Breast epithelium (tissue), 4 donors: ENCODE measurements around the gene LCE1E. TPM values are rescaled to one million over a fixed set of nuclear protein-coding genes. Genes with fewer than 3 reads are reported as not detected.

Experiments used
- DNase-seq, 2 donors: peaks; one replicate each; pipeline ENCODE4 v3.0.0-alpha.2; 2019; ENCODE audit warnings: low spot score in 2 of 2
- H3K27ac ChIP-seq, 2 donors: fragments of 200-600 bp; sonication (generic) in 1 of 2; one replicate each; pipeline ENCODE4 v1.5.1; 2016 to 2019; ENCODE audit warnings: mild to moderate bottlenecking in 1 of 2
- H3K27me3 ChIP-seq, 2 donors: fragments of 200-600 bp; sonication (generic) in 1 of 2; one replicate each; pipeline versions ENCODE4 v1.5.1 to v1.6.0; 2017 to 2019; ENCODE audit warnings: control low read depth in 1 of 2, mild to moderate bottlenecking in 1 of 2
- H3K36me3 ChIP-seq: fragments of 200-600 bp; one replicate; pipeline ENCODE4 v1.5.1; 2019
- H3K4me1 ChIP-seq, 2 donors: fragments of 200-600 bp; sonication (generic); one replicate each; pipeline ENCODE4 v1.5.1; 2016 to 2019; ENCODE audit warnings: control low read depth in 1 of 2
- H3K4me3 ChIP-seq, 3 donors: fragments of 200-600 bp; sonication (generic); 1 replicate in 2 of 3; 2 replicates in 1 of 3; pipeline ENCODE4 v1.5.1; 2016 to 2019; ENCODE audit warnings: mild to moderate bottlenecking in 3 of 3, moderate library complexity in 2 of 3
- H3K9me3 ChIP-seq, 2 donors: fragments of 200-600 bp; sonication (generic) in 1 of 2; one replicate each; pipeline ENCODE4 v1.5.1; 2016 to 2019; ENCODE audit warnings: control low read depth in 1 of 2
- POLR2A ChIP-seq: fragments of 450-650 bp; IDR thresholded peaks from one replicate; pipeline ENCODE4 v1.6.1; 2016; ENCODE audit warnings: antibody characterized with exemption, mild to moderate bottlenecking, moderate library complexity
- POLR2AphosphoS5 ChIP-seq, 3 donors: sonication (generic); formaldehyde crosslinking; IDR thresholded peaks; one replicate each; pipeline ENCODE4 v1.6.1; 2017; ENCODE audit warnings: antibody characterized with exemption in 3 of 3
- intact Hi-C: fragments of 100-400 bp; cut with DNase I; formaldehyde crosslinking; loops from one replicate; pipeline ENCODE4 v1.15.1; 2023; ENCODE audit warnings: low total_unique reads
- total RNA-seq, 3 donors: library from RNA; depleted of rRNA; stranded (reverse); fragments of >200 nt; gene quantifications; one replicate each; pipeline ENCODE4 v1.1.0, GENCODE V29; 2016
- TF ChIP-seq, protein P1 (sequence below), 3 donors: fragments of 450-650 bp; IDR thresholded peaks; one replicate each; pipeline ENCODE4 v1.5.1; 2016 to 2017; ENCODE audit warnings: antibody characterized with exemption in 3 of 3, mild to moderate bottlenecking in 3 of 3, moderate library complexity in 3 of 3

LCE1E gene
- total RNA-seq, 3 donors from 2014 or later, result not detected

GRCh38 chr1:152827173-152827572 is 41.1 kb downstream of the LCE1E start, which contains the start of gene LCE1A:
Gene LCE1A, plus strand, starts transcription at chr1:152827473. Its CDS starts 0 bp downstream, at chr1:152827473.
- intact Hi-C loops, result no loop called here
- TF ChIP-seq, protein P1, sequence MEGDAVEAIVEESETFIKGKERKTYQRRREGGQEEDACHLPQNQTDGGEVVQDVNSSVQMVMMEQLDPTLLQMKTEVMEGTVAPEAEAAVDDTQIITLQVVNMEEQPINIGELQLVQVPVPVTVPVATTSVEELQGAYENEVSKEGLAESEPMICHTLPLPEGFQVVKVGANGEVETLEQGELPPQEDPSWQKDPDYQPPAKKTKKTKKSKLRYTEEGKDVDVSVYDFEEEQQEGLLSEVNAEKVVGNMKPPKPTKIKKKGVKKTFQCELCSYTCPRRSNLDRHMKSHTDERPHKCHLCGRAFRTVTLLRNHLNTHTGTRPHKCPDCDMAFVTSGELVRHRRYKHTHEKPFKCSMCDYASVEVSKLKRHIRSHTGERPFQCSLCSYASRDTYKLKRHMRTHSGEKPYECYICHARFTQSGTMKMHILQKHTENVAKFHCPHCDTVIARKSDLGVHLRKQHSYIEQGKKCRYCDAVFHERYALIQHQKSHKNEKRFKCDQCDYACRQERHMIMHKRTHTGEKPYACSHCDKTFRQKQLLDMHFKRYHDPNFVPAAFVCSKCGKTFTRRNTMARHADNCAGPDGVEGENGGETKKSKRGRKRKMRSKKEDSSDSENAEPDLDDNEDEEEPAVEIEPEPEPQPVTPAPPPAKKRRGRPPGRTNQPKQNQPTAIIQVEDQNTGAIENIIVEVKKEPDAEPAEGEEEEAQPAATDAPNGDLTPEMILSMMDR (IDR thresholded peaks at IDR 0.05), result no peak
- TF ChIP-seq POLR2AphosphoS5 (IDR thresholded peaks at IDR 0.05) (no peak), POLR2A (no peak)

DNA sequence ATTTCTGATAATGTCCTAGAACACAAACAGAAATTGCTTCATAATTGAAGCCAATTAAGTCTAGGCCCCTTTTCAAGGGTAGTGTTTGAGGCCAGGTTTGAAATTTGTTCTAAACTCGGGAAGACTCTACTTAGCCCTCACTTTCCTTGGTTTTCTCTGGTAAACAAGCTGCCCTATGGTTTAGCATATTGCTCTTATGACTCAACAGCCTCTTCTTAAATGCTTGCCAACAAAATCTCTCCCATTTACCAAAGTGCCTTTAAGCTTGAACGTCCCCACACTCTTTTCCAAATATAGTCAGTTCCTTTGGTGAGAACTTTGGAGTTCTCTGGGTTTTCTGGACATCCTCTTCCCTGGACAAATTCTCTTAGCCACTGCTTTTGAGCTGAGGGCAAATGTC is 50.8 kb downstream of the LCE1E start:
- H3K4me1 ChIP-seq, result no peaks in the 10 kb centered on the region
- no peak overlapping the region for H3K4me3 ChIP-seq
- H3K36me3 ChIP-seq, result no peaks in the 10 kb centered on the region
- H3K9me3 ChIP-seq, result no peaks in the 10 kb centered on the region
- H3K27ac ChIP-seq, result no peak overlapping the region
- TF ChIP-seq POLR2A (no peak), POLR2AphosphoS5 (IDR thresholded peaks at IDR 0.05) (no peak)
- TF ChIP-seq, protein P1 (IDR thresholded peaks at IDR 0.05), result no peak
- intact Hi-C loops, result no loop called here
- H3K27me3 ChIP-seq, result no peaks in the 10 kb centered on the region
- no peak for DNase-seq

More at GRCh38 chr1:152827173-152827572, 41.1 kb downstream of the LCE1E start, which contains the start of gene LCE1A:
- no peaks in the 10 kb centered on the region for H3K36me3 ChIP-seq
- H3K4me3 ChIP-seq, result no peak within 1 kb of the TSS
- no peaks in the 10 kb centered on the region for H3K27me3 ChIP-seq
- no peak within 1 kb of the TSS for H3K27ac ChIP-seq
- H3K4me1 ChIP-seq, result no peaks in the 10 kb centered on the region
- no peak for DNase-seq
- no peaks in the 10 kb centered on the region for H3K9me3 ChIP-seq

Other genes with a start within 250 kb of the LCE1E start
- gene LCE3E, start 219.5 kb upstream of the LCE1E start, total RNA-seq, result not detected
- not detected for gene LCE3D, start 205.7 kb upstream of the LCE1E start, total RNA-seq
- not detected for gene LCE3C, start 186.0 kb upstream of the LCE1E start, total RNA-seq
- gene LCE3B, start 172.4 kb upstream of the LCE1E start, total RNA-seq, result not detected
- gene LCE3A, start 163.2 kb upstream of the LCE1E start, total RNA-seq, result not detected
- not detected for gene LCE2D, start 122.9 kb upstream of the LCE1E start, total RNA-seq
- not detected for gene LCE2C, start 111.0 kb upstream of the LCE1E start, total RNA-seq
- gene LCE2B, start 100.1 kb upstream of the LCE1E start, total RNA-seq, result not detected
- not detected for gene LCE2A, start 87.9 kb upstream of the LCE1E start, total RNA-seq
- gene LCE4A, start 78.1 kb upstream of the LCE1E start, total RNA-seq, result not detected
- gene KPRP, start 28.2 kb upstream of the LCE1E start, total RNA-seq, result not detected
- gene LCE1F, start 11.1 kb upstream of the LCE1E start, total RNA-seq, result not detected
- gene LCE1D, start 10.5 kb downstream of the LCE1E start, total RNA-seq, result not detected
- gene LCE1C, start 20.4 kb downstream of the LCE1E start, total RNA-seq, result not detected
- gene LCE1B, start 25.7 kb downstream of the LCE1E start, total RNA-seq, result not detected
- not detected for gene LCE1A, start 41.2 kb downstream of the LCE1E start, total RNA-seq
- gene LCE6A, start 56.6 kb downstream of the LCE1E start, total RNA-seq, result not detected
- not detected for gene LCE7A, start 73.7 kb downstream of the LCE1E start, total RNA-seq
- gene SMCP, start 92.1 kb downstream of the LCE1E start, total RNA-seq, result not detected
- gene IVL, start 122.3 kb downstream of the LCE1E start, total RNA-seq, result not detected
- not detected for gene SPRR5, start 160.9 kb downstream of the LCE1E start, total RNA-seq
- not detected for gene SPRR4, start 184.4 kb downstream of the LCE1E start, total RNA-seq
- not detected for gene SPRR1A, start 197.8 kb downstream of the LCE1E start, total RNA-seq
- not detected for gene SPRR3, start 215.5 kb downstream of the LCE1E start, total RNA-seq
- gene SPRR1B, start 244.9 kb downstream of the LCE1E start, total RNA-seq, result not detected